GM18909 (cell line): Measurements from ENCODE around the gene NDUFB8.
A peak's percentile ranks its signal among the peaks of the same experiment; 100 is the strongest.

Experiments
- ATAC-seq: cut with Tn5 transposase; IDR thresholded peaks from one replicate; pipeline ENCODE4 v1.9.1; 2021; ENCODE audit warnings: mild to moderate bottlenecking; ENCODE audit not compliant: unreplicated experiment, poor library complexity

The NDUFB8 gene

GRCh38 chr10:100544950-100545349 is 15.3 kb upstream of the NDUFB8 start:
- ATAC-seq = no peak

DNA sequence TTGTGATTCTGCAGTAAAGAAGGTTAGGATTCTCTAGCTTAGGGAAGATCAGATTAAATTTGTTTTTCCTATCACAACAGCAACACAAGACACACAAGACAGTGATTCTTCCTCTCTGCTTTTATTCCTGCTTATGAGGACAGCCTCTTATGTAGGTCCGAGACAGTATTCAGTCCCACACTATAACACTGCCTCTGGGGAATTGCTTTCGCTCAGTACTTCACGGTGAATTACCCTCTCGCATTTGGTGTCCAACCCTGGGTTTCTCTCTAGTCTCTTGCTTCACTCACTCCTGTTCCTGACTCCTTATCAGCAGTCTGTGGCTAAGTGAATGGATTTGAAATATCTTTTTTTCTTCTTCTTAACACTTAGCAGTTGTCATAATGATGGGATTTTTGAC is 7.8 kb upstream of the NDUFB8 start:
- ATAC-seq = no peak

DNA sequence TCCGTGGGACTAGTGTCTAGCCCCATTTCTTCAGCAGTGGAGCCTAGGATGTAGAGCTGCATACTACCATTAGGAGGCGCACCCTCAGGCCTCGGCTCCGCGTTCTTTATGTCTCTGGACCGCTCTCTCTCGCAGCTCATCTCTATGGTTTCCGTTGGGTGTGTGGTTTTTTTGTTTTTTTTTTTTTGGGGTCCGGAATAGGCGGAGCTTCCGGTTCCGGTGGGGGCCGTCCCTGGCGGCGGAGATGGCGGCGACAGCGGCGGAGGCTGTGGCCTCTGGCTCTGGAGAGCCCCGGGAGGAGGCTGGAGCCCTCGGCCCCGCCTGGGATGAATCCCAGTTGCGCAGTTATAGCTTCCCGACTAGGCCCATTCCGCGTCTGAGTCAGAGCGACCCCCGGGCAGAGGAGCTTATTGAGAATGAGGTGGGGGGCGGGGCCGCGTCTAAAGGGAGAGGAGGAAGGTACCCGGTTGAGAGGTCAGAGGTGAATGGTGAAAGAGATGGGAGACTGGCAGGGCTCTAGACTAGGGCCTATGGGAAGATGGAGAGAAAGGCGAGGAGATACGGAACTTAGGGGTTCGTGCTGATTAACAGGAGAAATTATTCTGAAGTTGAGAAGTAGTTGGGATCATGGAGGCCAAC is 6.2 kb upstream of the NDUFB8 start, which contains the start of gene HIF1AN:
TSS of gene HIF1AN (plus strand) at position 229 of the 639 bp plus-strand sequence. CDS start at position 245, 16 bp downstream.
- peak; percentile 96 for ATAC-seq

- peak; percentile 5 for ATAC-seq
Observed at GRCh38 chr10:100535338-100535714, 5.7 kb upstream of the NDUFB8 start.

DNA sequence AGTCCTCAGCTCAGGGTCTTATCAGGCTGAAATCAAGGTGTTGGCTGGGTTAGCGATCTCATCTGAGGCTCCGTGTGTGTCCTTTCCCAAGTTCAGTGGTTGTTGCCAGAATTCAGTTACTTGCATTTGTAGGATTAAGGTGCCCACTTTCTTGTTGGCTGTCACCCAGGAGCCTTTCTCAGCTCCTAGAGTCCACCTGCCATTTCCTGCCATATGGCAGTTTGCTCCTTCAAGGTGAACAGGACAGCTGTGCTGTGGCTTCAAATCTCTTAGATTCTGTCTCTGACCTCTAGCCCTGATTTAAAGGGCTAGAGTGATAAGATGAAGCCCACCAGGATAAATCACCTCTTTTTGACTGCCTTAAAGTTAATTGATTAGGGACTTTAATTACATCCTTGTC is 5.1 kb upstream of the NDUFB8 start:
- ATAC-seq = no peak

- no peak for ATAC-seq
Observed at GRCh38 chr10:100531761-100532160, 2.1 kb upstream of the NDUFB8 start.

DNA sequence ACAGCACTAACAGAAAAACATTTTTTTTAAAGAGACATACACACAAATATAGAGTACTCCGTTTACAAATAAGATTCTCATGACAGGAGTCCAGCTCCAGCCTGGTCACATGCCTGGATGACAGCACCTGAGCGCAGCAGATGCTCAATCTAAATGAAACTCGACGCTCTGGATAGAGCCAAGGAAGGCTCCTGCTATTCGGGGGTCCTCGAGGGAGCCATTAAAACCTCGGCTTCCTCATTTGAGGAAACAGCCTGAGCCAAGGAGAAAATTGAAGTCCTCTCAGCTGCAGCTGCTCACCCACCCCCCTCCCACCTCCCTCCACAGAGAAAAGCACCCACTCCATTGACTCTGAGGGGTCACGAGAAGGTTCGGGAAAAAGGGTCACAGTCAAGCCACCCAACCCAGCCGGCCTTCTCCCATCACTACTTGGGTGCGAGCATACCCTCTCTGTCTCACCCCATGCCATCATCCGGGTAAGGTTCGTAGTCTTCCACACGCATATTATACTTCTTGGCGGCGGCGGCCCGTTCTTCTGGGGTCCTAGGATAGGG is 673 bp downstream of the NDUFB8 start:
- ATAC-seq = no peak

DNA sequence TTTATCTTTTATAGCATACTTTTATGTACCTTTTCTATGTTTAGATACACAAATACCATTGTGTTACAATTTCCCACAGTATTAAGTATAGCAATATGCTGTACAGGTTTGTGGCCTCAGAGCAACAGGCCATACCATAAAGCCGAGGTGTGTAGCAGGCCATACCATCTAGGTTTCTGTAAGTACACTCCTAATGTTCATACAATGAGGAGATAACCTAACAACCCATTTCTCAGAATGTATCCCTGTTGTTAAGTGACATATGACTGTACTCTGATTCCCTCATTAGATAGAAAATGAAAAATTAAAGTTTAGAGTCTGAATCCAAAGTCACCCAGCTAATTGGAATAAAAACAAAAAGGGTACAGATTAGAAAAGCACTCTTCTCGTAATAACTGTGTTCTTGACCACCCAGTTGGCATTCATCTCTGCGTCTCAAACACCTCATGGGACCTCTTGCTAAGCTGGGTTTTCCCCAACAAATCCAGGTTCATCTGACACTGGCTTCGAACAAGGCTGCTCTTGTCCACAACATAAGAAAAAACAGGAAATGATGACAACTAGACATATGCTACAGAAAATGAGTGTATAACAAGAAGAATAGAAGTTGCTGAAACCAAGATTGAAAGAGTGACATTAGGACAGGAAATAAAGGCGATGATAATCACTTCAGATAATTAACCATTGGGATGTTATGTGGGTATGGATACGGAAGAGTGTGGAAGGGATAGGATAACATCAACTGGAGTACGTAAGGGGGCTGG is 1.4 kb downstream of the NDUFB8 start:
- no peak for ATAC-seq

GRCh38 chr10:100524638-100525037 is 5.0 kb downstream of the NDUFB8 start:
- ATAC-seq = no peak

- no peak for ATAC-seq
Observed at GRCh38 chr10:100524206-100524605, 5.5 kb downstream of the NDUFB8 start.

- ATAC-seq = no peak
Observed at GRCh38 chr10:100522945-100523344, 6.7 kb downstream of the NDUFB8 start.

DNA sequence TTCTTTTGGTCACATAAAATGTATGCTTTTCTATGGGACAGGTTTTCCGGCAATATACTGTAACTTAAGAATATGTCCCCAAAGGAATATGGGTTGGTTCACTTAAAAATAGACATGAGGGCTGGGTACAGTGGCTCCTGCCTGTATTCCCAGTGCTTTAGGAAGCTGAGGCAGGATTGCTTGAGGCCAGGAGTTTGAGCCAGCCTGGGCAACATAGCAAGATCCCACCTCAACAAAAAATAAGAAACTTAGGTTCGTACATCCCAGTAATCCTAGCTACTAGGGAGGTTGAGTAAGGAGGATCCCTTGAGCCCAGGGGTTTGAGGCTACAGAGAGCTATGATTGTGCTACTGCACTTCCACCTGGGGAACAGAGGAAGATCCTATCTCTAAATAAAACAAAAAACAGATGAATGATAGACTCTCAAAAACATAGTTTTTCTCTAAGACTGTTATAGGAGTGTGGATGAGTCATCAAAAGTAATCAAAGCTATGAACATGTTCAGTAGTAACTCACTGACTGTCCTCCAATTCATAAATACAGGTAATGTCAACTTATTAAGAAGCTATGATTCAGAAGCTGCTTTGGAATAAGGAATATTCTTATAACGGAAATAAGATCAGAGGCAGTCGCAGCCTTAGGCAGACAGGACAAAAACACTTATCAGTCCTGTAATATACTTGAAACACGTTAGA is 7.4 kb downstream of the NDUFB8 start:
- no peak for ATAC-seq

DNA sequence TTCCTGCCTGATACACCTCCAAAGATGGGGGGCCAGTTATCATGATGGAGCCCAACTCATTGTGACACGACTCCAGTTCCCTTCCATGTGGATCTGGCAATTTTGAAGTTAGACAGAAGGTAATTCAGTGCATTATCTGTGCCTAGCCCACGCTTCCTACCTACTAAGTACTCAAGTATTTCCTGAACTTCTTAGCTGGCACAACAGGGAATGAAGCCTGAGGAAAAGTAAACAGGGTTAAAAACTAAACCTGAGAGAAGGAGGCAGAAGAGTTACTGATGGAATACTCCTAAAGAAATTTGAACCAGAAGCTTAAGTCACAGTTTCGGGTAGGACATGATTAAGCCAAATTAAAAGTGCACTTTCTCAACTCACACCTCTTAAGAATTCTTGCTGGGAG is 8.9 kb downstream of the NDUFB8 start:
- ATAC-seq = no peak

- ATAC-seq = no peak
Observed at GRCh38 chr10:100519311-100520051, 10.2 kb downstream of the NDUFB8 start, which contains the start of gene SEC31B. Gene SEC31B (minus strand): TSS chr10:100519861. CDS start chr10:100516952, 2,909 bp downstream.

DNA sequence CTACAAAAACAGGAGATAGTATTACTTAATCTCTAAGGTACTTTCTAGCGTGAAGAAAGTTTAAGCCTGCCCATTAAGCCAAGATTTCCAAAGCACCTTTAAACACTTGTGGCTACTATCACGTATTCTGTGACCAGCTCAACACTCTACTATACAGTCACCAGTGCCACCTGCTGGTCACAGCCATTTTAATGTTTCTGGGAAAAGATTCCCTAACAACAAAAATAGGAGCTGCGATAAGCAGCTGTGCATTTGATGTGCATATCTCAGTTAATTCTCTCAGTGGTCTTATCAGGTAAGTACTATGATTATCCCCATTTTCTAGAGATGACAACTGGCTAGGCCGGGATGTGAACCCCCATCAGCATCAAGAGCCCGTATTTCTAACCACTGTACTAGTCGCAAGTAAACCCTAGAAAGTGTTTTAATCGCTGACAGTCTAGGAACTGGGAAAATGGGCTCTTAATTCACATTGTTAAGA is 10.9 kb downstream of the NDUFB8 start:
- ATAC-seq = no peak

GRCh38 chr10:100516847-100517246 is 12.8 kb downstream of the NDUFB8 start:
- no peak for ATAC-seq

DNA sequence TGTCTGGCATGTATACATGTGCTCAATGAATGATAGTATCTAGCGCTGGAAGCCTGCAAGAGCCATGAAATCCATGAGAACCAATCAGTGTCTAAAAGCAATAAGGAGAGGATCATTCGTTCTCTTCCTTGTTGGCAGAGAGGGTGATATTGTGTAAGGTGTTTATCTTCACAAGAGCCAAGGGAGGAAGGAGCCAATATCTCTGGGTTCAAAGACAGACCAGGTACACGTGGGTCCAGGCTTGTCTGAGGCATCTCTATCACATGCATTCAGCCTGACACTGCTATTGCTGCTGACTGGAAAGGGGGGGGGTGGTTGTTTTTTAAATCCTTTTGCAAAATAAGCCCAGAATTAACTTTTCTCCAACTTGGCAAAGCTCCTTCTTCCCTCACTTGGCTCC is 14.1 kb downstream of the NDUFB8 start:
- no peak for ATAC-seq

- no peak for ATAC-seq
Observed at GRCh38 chr10:100510533-100511308, 18.9 kb downstream of the NDUFB8 start.

DNA sequence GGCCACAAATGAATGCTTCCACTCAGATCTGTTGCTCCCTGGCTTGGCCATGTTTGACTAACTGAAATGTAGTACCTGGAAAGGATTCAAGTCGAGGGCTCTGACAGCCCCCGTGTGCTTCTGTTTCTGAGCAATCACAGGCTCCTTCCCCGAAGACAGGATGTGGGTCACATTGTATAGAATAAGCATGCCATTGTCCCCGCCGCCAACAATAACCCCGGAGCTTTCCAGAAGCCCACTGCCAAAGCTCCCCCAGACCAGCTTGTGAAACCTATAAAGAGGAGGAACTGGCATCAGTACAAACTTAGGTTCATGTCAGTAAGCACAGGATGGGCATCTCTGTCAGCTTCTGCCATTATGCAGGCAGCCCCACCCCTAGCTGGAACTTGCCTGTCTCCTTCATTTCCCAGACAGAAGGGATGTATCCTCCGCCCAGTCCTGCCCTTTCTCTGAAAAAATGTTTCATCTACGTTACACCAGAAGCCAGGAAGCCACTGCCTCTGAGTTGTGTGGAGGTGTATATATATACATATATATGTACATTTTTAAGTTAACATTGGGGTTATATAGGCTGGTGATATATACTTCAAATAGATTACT is 20.3 kb downstream of the NDUFB8 start:
- no peak for ATAC-seq
